ENCODE data around the gene PCCB. TPM values are rescaled to one million over a fixed set of nuclear protein-coding genes. Genes with fewer than 3 reads are reported as not detected.
A peak's percentile ranks its signal among the peaks of the same experiment; 100 is the strongest.
"Not testable (repeated sequence)": the region's sequence is repeated elsewhere in the genome, so short reads cannot be mapped to it uniquely, and the experiment has no call there.

Gene PCCB
- total RNA-seq, 2 experiments from 2014 or later, result 8.3 to 10.2 TPM

GRCh38 chr3:136332302-136332701 is 82.2 kb downstream of the PCCB start:
- POLR2A ChIA-PET, result interaction anchor here (1.0 kb wide), 1 partner anchor 19 kb away, joined by 3 read pairs; no protein-coding TSS in a partner anchor
- no peak for DNase-seq
- Mint-ChIP-seq H3K27ac (no peak overlapping the region), H3K4me3 (no peak overlapping the region), H3K4me1 (ENCODE audit: low read depth) (no peaks in the 10 kb centered on the region), H3K36me3 (ENCODE audit: low read depth) (peaks cover 83% of the 10 kb centered on the region), H3K27me3 (no peaks in the 10 kb centered on the region), H3K9me3 (no peaks in the 10 kb centered on the region)
- no peaks in the 10 kb centered on the region for H3K9me3 ChIP-seq (ENCODE audit: control insufficient read depth in 1 of 2, insufficient read depth in 1 of 2, low read length in 2 of 2)
- no peak overlapping the region for H3K27ac ChIP-seq (ENCODE audit: low read depth in 1 of 2, low read length in 2 of 2)
- H3K27me3 ChIP-seq (ENCODE audit: control insufficient read depth in 1 of 2, insufficient read depth in 2 of 2, low read length in 2 of 2), result no peaks in the 10 kb centered on the region
- no peaks in the 10 kb centered on the region for H3K4me1 ChIP-seq (ENCODE audit: insufficient read depth, low read length)
- no peak for TF ChIP-seq CTCF (IDR thresholded peaks at IDR 0.05)
- H3K4me3 ChIP-seq (ENCODE audit: low read length), result no peak overlapping the region
- intact Hi-C loops (cut with DNase I, micrococcal nuclease), result no loop called here
- no peak for ATAC-seq (ENCODE audit: poor library complexity)
- H3K36me3 ChIP-seq (ENCODE audit: insufficient read depth, low read length), result peaks cover 40% of the 10 kb centered on the region
- CTCF ChIA-PET, result no interaction called here

- Histone ChIP-seq H3K4me3 (ENCODE audit: low read length) (no peak overlapping the region), H3K36me3 (ENCODE audit: insufficient read depth, low read length) (peaks cover 35% of the 10 kb centered on the region), H3K27me3 (ENCODE audit: control insufficient read depth in 1 of 2, insufficient read depth in 2 of 2, low read length in 2 of 2) (no peaks in the 10 kb centered on the region), H3K27ac (ENCODE audit: low read depth in 1 of 2, low read length in 2 of 2) (no peak overlapping the region), H3K9me3 (ENCODE audit: control insufficient read depth in 1 of 2, insufficient read depth in 1 of 2, low read length in 2 of 2) (no peaks in the 10 kb centered on the region), H3K4me1 (ENCODE audit: insufficient read depth, low read length) (no peaks in the 10 kb centered on the region)
- DNase-seq, result no peak
- ATAC-seq (ENCODE audit: poor library complexity), result no peak
- ChIA-PET POLR2A (no interaction called here), CTCF (no interaction called here)
- peaks cover 85% of the 10 kb centered on the region for H3K36me3 Mint-ChIP-seq (ENCODE audit: low read depth)
- no peaks in the 10 kb centered on the region for H3K4me1 Mint-ChIP-seq (ENCODE audit: low read depth)
- H3K27ac Mint-ChIP-seq, result no peak overlapping the region
- no peaks in the 10 kb centered on the region for H3K27me3 Mint-ChIP-seq
- intact Hi-C loops (cut with DNase I, micrococcal nuclease), result no loop called here
- no peak for TF ChIP-seq CTCF (IDR thresholded peaks at IDR 0.05)
- no peaks in the 10 kb centered on the region for H3K9me3 Mint-ChIP-seq
- no peak overlapping the region for H3K4me3 Mint-ChIP-seq
Observed at GRCh38 chr3:136332776-136333175, 82.6 kb downstream of the PCCB start.

- ChIA-PET CTCF (no interaction called here), POLR2A (no interaction called here)
- Histone ChIP-seq H3K9me3 (ENCODE audit: control insufficient read depth in 1 of 2, insufficient read depth in 1 of 2, low read length in 2 of 2) (no peaks in the 10 kb centered on the region), H3K27ac (ENCODE audit: low read depth in 1 of 2, low read length in 2 of 2) (no peak overlapping the region), H3K27me3 (ENCODE audit: control insufficient read depth in 1 of 2, insufficient read depth in 2 of 2, low read length in 2 of 2) (no peaks in the 10 kb centered on the region), H3K4me1 (ENCODE audit: insufficient read depth, low read length) (no peaks in the 10 kb centered on the region), H3K4me3 (ENCODE audit: low read length) (no peak overlapping the region), H3K36me3 (ENCODE audit: insufficient read depth, low read length) (peaks cover 29% of the 10 kb centered on the region)
- H3K27ac Mint-ChIP-seq, result peak overlapping the region; percentile 15
- DNase-seq, result no peak
- TF ChIP-seq CTCF (IDR thresholded peaks at IDR 0.05), result no peak
- H3K36me3 Mint-ChIP-seq (ENCODE audit: low read depth), result peaks cover 83% of the 10 kb centered on the region
- intact Hi-C loops (cut with DNase I, micrococcal nuclease), result no loop called here
- no peaks in the 10 kb centered on the region for H3K4me1 Mint-ChIP-seq (ENCODE audit: low read depth)
- H3K27me3 Mint-ChIP-seq, result no peaks in the 10 kb centered on the region
- ATAC-seq (ENCODE audit: poor library complexity), result no peak
- no peak overlapping the region for H3K4me3 Mint-ChIP-seq
- no peaks in the 10 kb centered on the region for H3K9me3 Mint-ChIP-seq
Observed at GRCh38 chr3:136334209-136334608, 84.1 kb downstream of the PCCB start.

- H3K27me3 Mint-ChIP-seq; H3K9me3 Mint-ChIP-seq; POLR2A ChIA-PET; H3K4me1 ChIP-seq (ENCODE audit: insufficient read depth, low read length); H3K27me3 ChIP-seq (ENCODE audit: control insufficient read depth in 1 of 2, insufficient read depth in 2 of 2, low read length in 2 of 2); H3K27ac ChIP-seq (ENCODE audit: low read depth in 1 of 2, low read length in 2 of 2); H3K9me3 ChIP-seq (ENCODE audit: control insufficient read depth in 1 of 2, insufficient read depth in 1 of 2, low read length in 2 of 2); CTCF ChIA-PET; H3K4me3 Mint-ChIP-seq; H3K4me1 Mint-ChIP-seq (ENCODE audit: low read depth); DNase-seq; H3K4me3 ChIP-seq (ENCODE audit: low read length); intact Hi-C loops (cut with DNase I, micrococcal nuclease); ATAC-seq (ENCODE audit: poor library complexity): not testable (repeated sequence)
- H3K36me3 ChIP-seq (ENCODE audit: insufficient read depth, low read length), result peaks cover 31% of the 10 kb centered on the region
- peaks cover 82% of the 10 kb centered on the region for H3K36me3 Mint-ChIP-seq (ENCODE audit: low read depth)
- H3K27ac Mint-ChIP-seq, result peak overlapping the region; percentile 15
Observed at GRCh38 chr3:136334726-136335125, 84.6 kb downstream of the PCCB start.

All from CD4-positive, alpha-beta T cell (primary cell).